GM04503 (cell line): Measurements from ENCODE around the gene MLLT3.

Source experiments
- DNase-seq: peaks from one replicate; pipeline ENCODE4 v3.0.0-alpha.2; 2012; ENCODE audit warnings: low read depth

MLLT3 gene

DNA sequence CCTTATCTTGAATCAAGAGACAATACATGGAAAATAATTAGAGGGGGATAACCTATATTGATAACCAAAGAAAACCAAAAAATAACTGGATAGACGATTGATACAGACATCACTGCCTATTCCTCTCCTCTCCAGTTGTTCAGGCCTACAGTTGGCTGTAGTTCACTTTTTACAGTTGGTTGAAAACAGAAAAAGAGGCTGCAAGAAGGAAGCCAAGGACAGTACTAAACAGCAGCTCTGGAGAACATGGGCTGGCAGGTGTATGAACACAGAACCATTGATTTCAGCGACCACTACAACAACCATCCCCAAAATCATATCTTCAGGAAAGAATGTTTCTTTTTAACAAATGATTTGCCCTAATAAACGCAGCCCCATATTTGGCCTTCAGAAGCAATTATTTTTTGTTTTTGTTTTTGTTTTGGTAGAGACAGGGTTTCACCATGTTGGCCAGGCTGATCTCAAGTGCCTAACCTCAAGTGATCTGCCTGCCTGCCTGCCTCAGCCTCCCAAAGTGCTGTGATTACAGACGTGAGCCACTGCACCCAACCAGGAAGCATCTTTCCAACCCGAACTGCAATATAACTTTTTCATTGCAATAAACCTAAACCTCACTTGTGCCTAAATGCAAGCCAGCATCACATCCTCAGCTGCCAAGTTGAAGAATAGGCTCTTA is 64.3 kb downstream of the MLLT3 start:
- no peak for DNase-seq

DNA sequence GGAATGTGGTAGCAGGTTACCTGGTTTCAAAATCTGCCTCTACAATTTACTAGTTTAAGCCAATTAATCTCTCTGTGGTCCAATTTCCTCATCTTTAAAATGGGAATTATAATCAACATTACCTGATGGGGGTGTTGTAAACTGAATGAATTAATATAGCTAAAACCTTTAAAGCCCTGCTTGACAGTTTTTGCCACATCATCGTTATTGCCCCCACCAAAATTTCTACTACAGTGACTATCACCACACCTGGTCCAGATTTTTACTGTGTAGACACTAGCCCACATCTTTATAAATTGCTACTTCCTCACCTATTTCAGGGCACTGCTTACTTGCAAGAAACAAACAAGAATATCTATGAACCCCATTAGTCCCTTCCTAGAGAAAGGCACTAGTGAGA is 65.0 kb downstream of the MLLT3 start:
- no peak for DNase-seq

DNA sequence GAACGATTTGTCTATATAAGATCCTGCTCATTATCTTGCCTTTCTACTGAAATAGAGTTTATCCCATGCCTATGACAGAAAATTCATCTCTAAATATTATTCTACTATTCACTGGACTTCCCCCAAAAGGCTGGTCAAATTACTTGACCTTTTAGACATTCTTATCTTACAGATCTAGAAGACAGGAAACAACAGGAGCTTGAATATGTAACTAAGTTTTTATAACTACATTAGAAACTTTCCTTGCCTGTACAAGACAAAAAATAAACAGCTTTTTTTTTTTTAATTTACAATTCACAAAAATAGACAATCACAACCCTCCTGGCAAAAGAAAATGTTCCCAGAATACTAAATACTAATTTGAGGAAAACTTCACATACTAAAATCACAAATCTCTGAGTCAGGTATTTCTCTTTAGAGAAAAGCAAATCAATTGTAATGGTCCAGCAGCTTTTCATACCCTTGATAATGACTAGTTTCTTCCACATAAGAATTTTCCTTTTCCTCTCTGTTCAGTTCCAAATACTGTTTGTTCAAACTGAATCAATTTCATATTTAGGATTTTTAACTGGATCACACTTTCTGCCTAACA is 68.6 kb downstream of the MLLT3 start:
- DNase-seq: no peak

DNA sequence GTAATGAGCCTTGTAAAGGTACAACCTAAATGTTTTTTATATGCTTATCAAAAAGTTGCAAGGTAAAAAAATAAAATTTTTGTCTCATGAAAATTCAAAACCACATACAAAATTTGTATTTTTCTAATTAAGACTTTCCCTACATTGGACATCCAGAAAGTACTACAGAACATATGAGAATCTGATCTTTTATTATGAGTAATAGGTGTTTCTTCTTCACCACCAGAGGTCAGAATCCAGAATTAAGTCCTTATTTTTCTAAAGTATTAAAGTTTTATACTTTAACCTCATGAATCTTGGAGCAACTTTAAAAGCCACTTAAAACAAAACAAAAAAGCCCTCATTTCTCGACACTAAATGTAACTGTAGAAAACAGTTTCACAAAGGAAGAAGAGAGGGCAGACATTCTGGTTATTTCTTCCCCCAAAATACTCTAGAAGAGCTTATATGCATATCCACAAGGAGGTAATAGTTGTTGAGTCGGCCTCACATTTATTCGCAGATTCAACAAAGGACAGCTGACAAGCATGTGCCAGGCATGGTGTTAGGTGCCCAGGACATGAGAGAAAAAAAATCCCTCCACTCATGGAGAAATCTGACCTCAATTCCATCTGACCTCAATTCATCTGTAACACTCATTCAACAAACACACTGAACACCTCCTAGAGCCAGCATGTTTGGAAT is 69.3 kb downstream of the MLLT3 start:
- no peak for DNase-seq

DNA sequence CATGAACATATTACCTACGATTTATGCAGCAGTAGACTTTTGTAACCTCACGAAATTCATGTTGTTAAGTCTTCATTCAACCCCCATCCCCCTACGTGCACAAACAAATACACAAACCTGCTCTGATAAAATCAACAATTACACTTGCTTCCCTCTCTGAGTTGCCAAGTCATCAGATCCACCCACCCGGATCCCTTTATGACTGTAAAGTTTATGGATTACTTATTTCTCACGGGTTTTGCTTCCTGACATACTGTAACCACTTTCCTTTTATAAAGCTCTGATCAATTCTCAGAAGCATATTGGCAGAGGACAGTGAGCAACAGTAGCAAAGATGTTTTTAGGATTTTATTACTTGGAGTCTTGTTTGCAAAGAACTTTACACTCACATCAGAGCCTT is 70.5 kb downstream of the MLLT3 start:
- no peak for DNase-seq

DNA sequence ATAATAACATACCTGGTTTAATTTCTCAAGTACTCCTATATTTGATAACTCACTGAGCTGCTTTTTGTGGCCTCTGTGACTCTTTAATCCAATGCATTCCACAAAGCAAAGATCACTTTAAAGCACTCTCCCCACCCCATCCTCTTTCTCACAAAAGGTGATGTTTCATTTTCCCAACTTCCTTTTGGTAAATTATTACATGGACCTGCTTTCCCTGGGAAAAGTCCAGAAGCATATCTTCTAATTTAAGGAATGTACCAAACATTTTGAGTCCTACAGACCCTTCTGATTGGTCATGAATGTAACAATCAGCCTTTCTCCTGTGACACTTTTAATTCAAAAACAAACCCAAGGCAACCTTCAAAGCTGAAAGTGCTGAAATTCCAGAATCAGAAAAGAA is 71.1 kb downstream of the MLLT3 start:
- no peak for DNase-seq

DNA sequence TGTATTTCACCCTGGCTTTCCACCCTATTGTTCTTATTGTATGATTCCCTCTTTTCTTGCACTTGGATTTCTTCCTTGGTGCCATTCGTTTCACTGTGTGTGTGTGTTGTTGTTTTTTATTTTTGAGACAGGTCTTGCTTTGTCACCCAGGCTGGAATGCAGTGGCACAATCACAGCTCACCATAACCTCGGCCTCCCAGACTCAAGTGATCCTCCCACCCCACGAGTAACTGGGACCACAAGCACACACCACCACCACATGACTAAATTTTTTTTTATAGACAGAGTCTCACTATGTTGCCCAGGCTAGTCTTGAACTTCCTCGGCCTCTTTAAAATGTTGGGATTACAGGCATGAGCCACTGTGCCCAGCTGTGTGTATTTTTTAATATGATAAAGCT is 72.0 kb downstream of the MLLT3 start:
- DNase-seq: no peak

DNA sequence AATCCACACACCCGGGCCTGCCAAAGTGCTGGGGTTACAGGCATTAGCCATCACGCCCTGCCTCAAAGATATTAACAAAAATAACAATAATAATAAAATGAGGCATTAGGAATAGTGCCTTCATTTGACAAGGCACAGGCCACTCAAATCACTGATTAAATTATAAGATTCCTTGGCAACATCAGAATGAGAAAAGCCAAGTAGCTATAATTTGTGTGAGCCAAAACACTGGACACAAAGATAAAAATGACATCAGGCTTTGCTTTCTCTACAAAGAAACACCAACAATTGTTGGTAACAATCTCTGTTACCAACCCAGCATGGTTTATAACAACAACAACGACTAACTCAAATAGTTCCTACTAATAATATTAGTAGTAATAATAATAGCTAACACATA is 73.2 kb downstream of the MLLT3 start:
- DNase-seq: no peak

DNA sequence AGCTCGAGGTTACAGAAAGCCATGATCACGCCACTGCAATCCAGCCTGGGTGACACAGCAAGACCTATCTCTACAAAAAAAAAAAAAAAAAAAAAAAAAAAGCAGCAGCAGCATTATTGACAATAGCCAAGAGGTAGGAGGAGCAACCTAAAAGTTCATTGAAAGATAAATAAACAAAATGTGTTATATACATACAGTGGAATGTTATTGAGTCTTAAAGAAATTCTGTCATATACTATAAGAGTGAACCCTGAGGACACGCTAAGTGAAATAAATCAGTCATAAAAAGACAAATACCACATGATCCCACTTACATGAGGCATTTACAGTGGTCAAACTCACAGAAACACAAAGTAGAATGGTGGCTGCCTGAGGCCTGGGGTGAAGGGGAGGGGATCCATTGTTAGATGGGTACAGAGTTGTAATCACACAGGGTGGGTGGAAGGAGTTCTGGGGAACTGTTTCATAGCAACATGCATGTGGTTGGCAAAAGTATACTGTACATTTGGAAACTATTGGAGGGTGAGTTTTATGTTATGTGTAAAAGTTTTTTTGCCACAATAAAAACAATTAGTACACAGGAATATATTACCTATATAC is 77.2 kb downstream of the MLLT3 start:
- DNase-seq: no peak

DNA sequence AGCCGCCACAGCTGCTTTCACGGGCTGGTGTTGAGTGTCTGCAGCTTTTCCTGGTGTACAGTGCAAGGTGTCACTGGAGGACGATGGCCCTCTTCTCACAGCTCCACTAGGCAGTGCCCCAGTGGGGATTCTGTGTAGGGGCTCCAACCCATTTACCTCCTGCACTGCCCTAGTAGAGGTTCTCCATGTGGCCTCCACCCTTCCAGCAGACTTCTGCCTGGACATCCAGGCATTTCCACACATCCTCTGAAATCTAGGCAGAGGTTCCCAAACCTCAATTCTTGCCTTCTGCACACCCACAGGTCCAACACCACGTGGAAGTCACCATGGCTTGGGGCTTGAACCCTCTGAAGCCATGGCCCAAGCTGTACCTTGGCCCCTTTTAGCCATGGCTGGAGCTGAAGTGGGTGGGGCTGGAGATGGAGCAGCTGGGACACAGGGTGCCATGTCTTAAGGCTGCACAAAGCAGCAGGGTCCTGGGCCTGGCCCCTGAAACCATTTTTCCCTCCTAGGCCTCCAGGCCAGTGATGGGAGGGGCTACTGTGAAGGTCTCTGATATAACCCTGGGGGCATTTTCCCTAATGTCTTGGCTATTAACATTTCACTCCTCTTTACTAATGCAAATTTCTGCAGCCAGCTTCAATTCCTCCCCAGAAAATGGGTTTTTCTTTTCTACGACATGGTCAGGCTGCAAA is 82.0 kb downstream of the MLLT3 start:
- DNase-seq: no peak

DNA sequence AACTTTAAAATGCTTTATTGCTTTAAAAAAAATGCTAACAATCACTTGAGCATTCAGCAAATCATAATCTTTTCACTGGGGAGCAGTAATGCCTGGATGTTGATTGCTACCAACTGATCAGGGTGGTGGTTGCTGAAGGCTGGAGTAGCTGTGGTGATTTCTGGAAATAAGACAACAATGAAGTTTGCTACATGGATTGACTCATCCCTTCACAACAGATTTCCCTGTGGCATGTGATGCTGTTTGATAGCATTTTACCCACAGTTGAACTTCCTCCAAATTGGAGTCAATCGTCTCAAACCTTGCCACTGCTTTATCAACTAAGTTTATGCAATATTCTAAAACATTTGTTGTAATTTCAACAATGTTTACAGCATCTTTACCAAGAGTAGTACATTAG is 83.3 kb downstream of the MLLT3 start:
- peak; percentile 25 for DNase-seq

DNA sequence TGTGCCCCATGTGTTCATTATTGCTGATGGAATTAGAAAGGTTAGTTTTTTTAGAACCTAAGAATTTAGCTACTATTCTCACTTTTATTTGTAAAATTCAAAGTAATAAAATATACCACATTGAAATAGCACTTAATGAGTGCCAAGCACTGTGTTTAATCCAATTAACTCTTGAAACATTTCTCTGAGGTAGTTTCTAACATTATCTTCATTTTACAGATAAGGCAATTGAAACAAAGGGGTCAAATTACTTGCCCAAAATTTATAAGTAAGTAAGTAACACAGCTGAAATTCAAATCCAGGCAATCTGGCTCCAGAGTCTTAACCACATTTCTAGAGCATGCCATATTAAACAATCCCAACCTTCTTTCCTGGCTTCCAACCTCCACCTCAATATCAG is 84.2 kb downstream of the MLLT3 start:
- DNase-seq: no peak

DNA sequence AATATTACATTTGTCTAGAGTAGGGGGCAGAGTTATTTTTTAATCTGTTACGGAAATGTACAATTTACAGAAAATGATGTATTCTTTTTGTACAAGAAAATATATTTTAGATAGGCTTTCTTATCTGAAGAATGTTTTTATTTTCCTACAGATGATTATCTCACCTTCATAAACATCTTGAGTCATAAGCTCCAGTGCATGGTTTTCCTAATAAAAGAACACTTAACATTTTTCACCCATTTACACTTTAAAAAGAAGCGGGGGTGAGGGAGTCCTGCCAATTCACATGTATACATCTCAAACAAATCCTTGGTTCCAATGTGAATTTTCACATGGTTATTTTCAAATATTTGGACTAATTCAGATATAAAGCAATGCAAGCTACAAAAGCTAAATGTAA is 85.0 kb downstream of the MLLT3 start:
- DNase-seq: no peak

DNA sequence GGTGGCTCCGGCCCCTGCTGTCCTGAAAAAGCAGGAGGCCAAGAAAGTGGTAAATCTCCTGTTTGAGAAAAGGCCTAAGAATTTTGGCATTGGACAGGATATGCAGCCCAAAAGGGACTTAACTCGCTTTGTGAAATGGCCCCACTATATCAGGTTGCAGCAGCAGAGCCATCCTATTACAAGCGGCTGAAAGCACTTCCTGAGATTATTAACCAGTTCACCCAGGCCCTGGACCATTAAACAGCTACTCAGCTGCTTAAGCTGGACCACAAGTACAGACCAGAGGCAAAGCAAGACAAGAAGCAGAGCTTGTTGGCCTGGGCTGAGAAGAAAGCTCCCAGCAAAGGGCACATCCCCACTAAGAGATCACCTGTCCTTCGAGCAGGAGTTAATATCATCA is 89.7 kb downstream of the MLLT3 start:
- DNase-seq: no peak

DNA sequence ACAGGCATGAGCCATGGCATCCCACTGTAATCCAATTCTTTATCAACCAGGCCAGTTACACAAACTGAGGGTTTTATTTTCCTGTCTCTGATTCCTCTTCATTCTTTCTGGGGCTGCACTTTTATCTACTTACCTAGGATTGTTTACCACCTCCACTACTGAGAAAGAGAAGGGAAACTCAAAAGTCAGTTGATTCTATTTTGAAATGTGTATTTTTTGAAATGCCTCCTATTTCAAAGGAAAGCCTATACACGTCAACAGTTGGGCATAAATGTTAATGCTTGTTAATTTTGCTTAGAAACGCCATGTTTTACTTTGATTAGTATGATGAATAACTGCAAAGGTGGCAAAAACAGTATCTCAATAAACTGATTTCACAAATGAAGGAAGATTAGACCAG is 92.5 kb downstream of the MLLT3 start:
- DNase-seq: no peak

DNA sequence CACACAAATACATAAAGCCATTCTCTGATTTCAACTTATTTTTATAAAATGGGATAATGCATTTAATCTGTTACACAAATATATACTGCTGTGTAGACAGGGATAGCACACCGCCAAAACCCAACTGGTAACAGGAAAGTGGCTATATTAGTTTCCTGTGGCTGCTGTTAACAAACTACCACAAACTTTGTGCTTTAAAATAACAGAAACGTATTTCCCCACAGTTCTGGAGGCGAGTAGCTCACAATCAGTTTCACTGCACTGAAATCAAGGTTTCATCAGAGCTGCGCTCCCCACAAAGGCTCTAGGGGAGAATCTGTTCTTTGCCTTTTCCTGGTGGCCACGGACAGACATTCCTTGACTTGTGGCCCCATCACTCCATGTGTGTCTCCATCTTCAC is 94.0 kb downstream of the MLLT3 start:
- no peak for DNase-seq

DNA sequence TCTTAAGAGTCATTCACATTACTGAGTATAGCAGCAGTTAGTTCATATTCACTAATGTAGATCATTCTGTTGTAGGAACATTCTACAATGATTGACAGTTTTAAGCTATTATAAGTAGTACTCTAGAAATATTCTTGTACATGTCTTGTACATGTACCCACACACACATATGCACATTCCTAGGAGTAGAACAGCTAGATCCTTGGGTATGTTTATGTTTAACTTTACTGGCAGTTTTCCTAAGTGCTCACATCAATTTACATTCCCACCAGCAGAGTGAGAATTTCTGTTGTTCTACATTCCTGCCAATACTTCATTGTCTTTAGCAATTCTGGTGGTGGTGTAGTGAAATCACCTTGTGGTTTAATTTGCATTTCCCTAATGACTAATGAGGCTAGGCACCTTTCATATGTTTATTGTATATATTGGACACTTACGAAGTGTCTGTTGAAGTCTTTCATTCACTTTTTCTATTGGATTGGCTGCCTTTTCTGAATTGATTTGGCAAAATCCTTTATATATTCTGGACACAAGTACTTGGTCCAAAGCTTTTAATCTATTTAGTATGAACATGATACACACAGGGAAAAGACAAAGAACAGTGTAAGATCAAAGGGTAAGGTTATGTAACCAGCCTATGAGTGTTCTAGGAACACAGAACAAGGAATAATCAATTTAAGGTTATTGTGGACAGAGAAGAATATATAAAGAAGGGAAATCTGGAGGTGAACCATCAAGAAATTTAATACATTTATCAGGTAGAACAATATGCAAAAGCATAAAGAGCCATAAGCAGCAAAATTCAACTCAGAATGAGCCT is 95.6 kb downstream of the MLLT3 start:
- no peak for DNase-seq

DNA sequence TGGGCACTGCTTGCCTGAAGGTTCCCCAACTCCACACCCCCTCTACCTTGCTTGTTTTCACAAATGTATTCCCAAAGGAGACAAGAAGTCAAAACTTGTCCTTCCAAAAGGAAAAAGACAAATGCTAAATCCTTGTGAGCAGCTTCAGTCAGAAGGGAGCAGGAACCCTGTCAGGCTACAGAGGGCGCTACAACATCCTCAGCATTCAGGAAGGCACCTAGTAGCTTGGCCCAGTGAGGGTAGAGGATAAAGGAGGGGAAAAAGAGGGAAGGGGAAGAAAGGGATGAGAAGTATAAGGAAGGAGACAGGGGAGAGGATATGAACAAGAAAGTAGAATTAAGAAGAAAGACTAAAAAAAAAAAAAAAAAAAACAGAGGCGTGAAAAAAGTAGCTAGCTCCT is 97.5 kb downstream of the MLLT3 start:
- DNase-seq: no peak

DNA sequence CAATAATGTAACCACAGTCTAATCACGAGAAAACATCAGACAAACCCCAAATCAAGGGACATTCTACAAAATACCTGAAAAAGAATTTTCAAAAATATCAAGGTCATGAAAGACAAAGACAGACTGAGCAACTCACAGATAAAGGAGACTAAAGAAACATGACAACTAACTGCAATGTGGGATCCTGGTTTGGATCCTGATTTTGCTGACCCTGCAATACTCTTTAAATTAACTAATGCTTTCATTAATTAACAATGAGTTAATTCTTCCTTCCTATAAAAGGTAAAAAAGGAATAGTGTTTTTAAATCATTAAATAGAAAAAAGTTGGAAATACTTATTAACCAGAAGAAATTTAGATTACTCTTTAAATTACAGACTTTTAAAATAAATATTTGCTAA is 103.6 kb downstream of the MLLT3 start:
- DNase-seq: no peak

DNA sequence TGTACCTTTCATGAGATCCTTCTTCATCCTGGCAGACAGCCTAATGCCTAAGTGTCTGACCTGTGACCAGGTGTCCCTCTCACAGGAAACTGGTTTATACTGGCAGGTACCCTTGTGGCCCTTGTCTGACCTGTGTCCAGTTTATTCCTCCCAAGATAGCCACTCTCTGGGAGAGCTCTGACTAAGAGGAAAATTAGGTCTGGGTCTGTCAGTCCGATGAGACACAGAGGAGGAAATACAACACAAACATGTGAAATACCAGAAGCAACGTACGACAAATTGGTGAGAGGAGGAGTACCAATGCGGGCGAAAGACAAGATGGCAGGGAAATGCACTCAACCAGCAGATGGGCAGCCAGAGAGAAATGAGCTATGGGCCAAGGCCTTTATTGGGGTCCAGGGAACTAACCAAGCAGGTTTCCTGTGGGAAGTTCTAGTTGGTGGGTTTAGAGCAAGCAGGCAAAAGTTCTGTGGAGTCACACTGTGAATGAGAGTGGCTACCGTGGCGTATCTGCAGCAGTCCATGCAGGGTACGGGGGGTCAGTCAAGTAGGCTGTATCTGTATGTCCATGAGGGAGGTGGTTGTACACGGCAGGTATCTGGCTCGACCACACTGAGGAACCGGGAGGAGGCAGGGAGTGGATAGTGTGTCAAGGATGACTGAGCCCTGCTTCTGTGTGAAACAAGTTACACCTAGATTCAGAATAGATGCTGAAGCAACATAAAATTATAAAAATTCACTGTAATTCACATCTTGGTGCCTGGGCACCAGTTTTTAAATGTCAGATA is 109.0 kb downstream of the MLLT3 start:
- no peak for DNase-seq

DNA sequence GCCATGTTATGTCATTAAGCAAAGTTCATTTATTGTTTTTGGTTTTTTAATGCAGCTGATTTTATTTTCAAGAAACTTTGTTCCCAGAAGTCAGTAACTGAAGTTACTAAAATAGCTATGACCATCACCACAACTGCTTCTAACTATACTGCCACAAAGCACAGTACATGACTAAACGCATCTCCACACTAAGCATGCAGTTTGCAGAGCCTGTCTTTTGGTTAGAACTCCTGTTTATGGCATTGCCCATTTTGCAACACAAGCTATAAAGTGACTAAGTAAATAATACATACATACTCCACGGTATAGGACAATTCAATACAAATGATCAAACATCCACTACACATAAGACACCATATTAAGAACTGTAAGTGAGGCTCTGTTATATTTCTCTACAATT is 109.7 kb downstream of the MLLT3 start:
- no peak for DNase-seq
